ENCODE results near the gene DND1. TPM values are rescaled to one million over a fixed set of nuclear protein-coding genes. Genes with fewer than 3 reads are reported as not detected.
"Not testable (repeated sequence)": the region's sequence is repeated elsewhere in the genome, so short reads cannot be mapped to it uniquely, and the experiment has no call there.

DND1 gene
- total and polyA plus RNA-seq, 4 donors, result 0.60 to 1.9 (median 1.6) TPM

- no peak overlapping the region for H3K4me3 ChIP-seq
- H3K27ac ChIP-seq (ENCODE audit: low read depth in 1 of 2, low read length in 1 of 2), result no peak overlapping the region
- H3K9me3 ChIP-seq (ENCODE audit: control insufficient read depth in 4 of 4, insufficient read depth in 3 of 4, low read length in 3 of 4), result no peaks in the 10 kb centered on the region
- H3K27me3 ChIP-seq (ENCODE audit: control insufficient read depth in 3 of 3, insufficient read depth in 3 of 3, low read length in 2 of 3), result no peaks in the 10 kb centered on the region
- TF ChIP-seq, protein P1, sequence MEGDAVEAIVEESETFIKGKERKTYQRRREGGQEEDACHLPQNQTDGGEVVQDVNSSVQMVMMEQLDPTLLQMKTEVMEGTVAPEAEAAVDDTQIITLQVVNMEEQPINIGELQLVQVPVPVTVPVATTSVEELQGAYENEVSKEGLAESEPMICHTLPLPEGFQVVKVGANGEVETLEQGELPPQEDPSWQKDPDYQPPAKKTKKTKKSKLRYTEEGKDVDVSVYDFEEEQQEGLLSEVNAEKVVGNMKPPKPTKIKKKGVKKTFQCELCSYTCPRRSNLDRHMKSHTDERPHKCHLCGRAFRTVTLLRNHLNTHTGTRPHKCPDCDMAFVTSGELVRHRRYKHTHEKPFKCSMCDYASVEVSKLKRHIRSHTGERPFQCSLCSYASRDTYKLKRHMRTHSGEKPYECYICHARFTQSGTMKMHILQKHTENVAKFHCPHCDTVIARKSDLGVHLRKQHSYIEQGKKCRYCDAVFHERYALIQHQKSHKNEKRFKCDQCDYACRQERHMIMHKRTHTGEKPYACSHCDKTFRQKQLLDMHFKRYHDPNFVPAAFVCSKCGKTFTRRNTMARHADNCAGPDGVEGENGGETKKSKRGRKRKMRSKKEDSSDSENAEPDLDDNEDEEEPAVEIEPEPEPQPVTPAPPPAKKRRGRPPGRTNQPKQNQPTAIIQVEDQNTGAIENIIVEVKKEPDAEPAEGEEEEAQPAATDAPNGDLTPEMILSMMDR (IDR thresholded peaks at IDR 0.05; ENCODE audit: control extremely low read depth, extremely low read depth), result no peak
- no peak overlapping the region for H3K9ac ChIP-seq (ENCODE audit: insufficient read depth in 1 of 2, low read length in 2 of 2)
- H3K36me3 ChIP-seq (ENCODE audit: control insufficient read depth in 4 of 4, insufficient read depth in 4 of 4, low read length in 4 of 4), result no peaks in the 10 kb centered on the region
- DNase-seq (no peak), ATAC-seq (ENCODE audit: insufficient read depth, low FRiP score) (no peak)
- WGBS, 2 donors, result 82 to 87% methylated on average over 1 of the region's 1 CpG
- no peaks in the 10 kb centered on the region for H3K4me1 ChIP-seq (ENCODE audit: control insufficient read depth in 5 of 5, insufficient read depth in 5 of 5, low read length in 5 of 5)
These were observed 40.3 kb upstream of the DND1 start for GRCh38 chr5:140713562-140714094.

DNA sequence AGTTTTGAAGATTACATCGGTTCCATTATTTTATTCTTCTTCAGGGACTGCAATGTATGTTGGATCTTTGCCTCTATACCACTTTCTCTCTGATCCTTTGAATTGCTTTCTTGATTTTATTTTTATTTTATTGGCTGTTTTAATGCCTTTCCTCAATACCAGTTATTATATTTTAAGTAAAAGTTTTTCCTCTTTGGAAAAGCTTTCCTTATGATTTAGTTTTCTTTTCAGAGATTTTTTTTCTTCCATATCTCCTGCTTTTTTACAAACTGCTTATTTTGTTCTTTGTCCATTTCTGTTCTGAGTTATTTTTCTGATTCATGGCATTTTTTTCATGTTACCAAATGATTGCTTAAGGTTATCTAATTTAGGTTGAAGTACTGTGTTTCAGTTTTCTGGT is 38.4 kb upstream of the DND1 start:
- H3K36me3 ChIP-seq (ENCODE audit: control insufficient read depth in 4 of 4, insufficient read depth in 4 of 4, low read length in 4 of 4), result peaks cover 0 to 5% (median 0%) of the 10 kb centered on the region in 4 donors
- no peaks in the 10 kb centered on the region for H3K4me1 ChIP-seq (ENCODE audit: control insufficient read depth in 5 of 5, insufficient read depth in 5 of 5, low read length in 5 of 5)
- H3K9ac ChIP-seq (ENCODE audit: insufficient read depth in 1 of 2, low read length in 2 of 2), result peak overlapping the region in 1 of 2 donors; percentile 38
- TF ChIP-seq, protein P1 (IDR thresholded peaks at IDR 0.05; ENCODE audit: control extremely low read depth, extremely low read depth), result no peak
- H3K9me3 ChIP-seq (ENCODE audit: control insufficient read depth in 4 of 4, insufficient read depth in 3 of 4, low read length in 3 of 4), result no peaks in the 10 kb centered on the region
- no peaks in the 10 kb centered on the region for H3K27me3 ChIP-seq (ENCODE audit: control insufficient read depth in 3 of 3, insufficient read depth in 3 of 3, low read length in 2 of 3)
- no peak for ATAC-seq (ENCODE audit: insufficient read depth, low FRiP score)
- H3K27ac ChIP-seq (ENCODE audit: low read depth in 1 of 2, low read length in 1 of 2), result no peak overlapping the region
- H3K4me3 ChIP-seq, result no peak overlapping the region
- whole genome bisulfite sequencing, 2 donors, result 89 to 90% methylated on average over 1 of the region's 1 CpG
- DNase-seq, result no peak

DNA sequence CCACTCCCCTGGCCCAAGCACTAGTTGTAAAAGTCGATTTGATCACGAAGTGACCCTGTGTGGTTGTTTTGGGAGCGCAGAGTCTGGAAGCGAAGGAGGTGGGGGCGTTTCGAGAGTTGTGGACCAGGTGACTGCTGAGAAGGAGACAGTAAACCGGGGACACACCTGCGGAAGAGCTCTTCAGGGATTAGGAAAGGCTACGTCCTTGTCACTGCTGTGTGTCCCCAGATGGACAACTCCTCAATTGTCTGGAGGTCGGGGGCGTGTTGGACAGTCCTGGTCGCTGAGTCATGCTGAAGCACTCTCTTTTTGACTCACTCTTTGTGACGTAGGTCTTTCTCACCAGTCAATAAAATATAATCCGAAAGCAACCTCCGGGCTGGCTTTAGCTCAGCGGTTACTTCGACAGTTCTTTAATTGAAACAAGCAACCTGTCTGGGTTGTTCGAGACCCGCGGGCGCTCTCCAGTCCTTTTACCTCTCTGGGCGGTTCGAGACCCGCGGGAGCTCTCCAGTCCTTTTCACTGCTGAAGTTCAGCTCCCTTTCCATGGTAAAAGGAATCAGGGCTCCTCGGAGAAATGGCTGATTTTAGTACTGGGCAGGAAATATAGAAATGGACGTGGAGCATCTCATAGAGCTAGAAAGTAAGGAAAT is 37.6 kb upstream of the DND1 start:
- Histone ChIP-seq H3K9me3 (ENCODE audit: control insufficient read depth in 4 of 4, insufficient read depth in 3 of 4, low read length in 3 of 4) (no peaks in the 10 kb centered on the region), H3K4me3 (peak overlapping the region; percentile 7), H3K4me1 (ENCODE audit: control insufficient read depth in 5 of 5, insufficient read depth in 5 of 5, low read length in 5 of 5) (no peaks in the 10 kb centered on the region), H3K36me3 (ENCODE audit: control insufficient read depth in 4 of 4, insufficient read depth in 4 of 4, low read length in 4 of 4) (peaks cover 2 to 9% (median 2%) of the 10 kb centered on the region in 4 donors), H3K27ac (ENCODE audit: low read depth in 1 of 2, low read length in 1 of 2) (peak overlapping the region; percentile 74 to 78), H3K27me3 (ENCODE audit: control insufficient read depth in 3 of 3, insufficient read depth in 3 of 3, low read length in 2 of 3) (no peaks in the 10 kb centered on the region), H3K9ac (ENCODE audit: insufficient read depth in 1 of 2, low read length in 2 of 2) (peak overlapping the region; percentile 38 to 73)
- DNase-seq (peak; percentile 87 to 94 (median 88)), ATAC-seq (ENCODE audit: insufficient read depth, low FRiP score) (peak; percentile 95)
- WGBS, 2 donors, result 0 to 1% methylated on average over 27 of the region's 27 CpGs
- TF ChIP-seq, protein P1 (IDR thresholded peaks at IDR 0.05; ENCODE audit: control extremely low read depth, extremely low read depth), result no peak

DNA sequence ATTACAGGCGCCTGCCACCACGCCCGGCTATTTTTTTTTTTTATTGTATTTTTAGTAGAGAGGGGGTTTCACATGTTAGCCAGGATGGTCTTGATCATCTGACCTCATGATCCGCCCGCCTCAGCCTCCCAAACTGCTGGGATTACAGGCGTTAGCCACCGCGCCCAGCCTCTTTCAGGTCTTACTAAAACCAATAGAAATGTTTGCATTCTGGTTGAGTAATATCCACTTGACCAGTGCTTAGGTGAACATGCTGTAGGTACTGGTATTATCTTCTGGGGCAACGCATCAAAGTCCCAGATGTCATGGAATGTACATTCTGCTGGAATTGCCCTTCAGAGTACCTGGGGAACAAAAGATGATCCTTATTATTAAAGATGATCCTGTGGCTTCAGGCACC is 35.4 kb upstream of the DND1 start:
- ATAC-seq (ENCODE audit: insufficient read depth, low FRiP score); H3K9me3 ChIP-seq (ENCODE audit: control insufficient read depth in 4 of 4, insufficient read depth in 3 of 4, low read length in 3 of 4); H3K4me3 ChIP-seq; H3K4me1 ChIP-seq (ENCODE audit: control insufficient read depth in 5 of 5, insufficient read depth in 5 of 5, low read length in 5 of 5); DNase-seq; H3K27me3 ChIP-seq (ENCODE audit: control insufficient read depth in 3 of 3, insufficient read depth in 3 of 3, low read length in 2 of 3); H3K9ac ChIP-seq (ENCODE audit: insufficient read depth in 1 of 2, low read length in 2 of 2); H3K27ac ChIP-seq (ENCODE audit: low read depth in 1 of 2, low read length in 1 of 2): not testable (repeated sequence)
- peaks cover 16 to 22% (median 20%) of the 10 kb centered on the region in 4 donors for H3K36me3 ChIP-seq (ENCODE audit: control insufficient read depth in 4 of 4, insufficient read depth in 4 of 4, low read length in 4 of 4)
- WGBS, 2 donors, result 86 to 92% methylated on average over 9 of the region's 9 CpGs
